ENCODE data around the gene SRPK1. TPM values are rescaled to one million over a fixed set of nuclear protein-coding genes. Genes with fewer than 3 reads are reported as not detected.

The SRPK1 gene
- total RNA-seq, 4 donors from 2014 or later: 14.3 to 76.3 (median 29.4) TPM

DNA sequence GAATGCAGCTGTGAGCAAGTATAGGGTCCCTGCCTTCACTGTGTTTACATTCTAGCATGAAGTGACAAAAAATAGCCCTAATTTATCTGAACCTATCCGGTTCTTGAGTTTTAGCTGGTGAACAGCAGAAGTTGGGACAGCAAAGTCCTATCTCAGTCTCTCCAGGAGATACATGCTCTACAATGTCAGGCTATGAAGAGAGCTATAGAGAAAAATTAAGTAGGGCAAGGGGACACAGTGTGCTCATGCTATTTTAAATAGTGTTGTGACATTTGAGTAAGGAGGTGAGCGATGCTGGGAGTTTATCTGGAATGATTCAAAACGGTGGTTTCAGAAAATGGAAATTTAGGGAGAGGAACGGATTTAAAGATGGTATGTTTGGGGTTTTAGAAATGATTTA is 20.4 kb downstream of the SRPK1 start:
- intact Hi-C loops (cut with DNase I; ENCODE audit: low total_unique reads): no loop called here
- TF ChIP-seq POLR2A (IDR thresholded peaks at IDR 0.05): no peak
- TF ChIP-seq, protein P1, sequence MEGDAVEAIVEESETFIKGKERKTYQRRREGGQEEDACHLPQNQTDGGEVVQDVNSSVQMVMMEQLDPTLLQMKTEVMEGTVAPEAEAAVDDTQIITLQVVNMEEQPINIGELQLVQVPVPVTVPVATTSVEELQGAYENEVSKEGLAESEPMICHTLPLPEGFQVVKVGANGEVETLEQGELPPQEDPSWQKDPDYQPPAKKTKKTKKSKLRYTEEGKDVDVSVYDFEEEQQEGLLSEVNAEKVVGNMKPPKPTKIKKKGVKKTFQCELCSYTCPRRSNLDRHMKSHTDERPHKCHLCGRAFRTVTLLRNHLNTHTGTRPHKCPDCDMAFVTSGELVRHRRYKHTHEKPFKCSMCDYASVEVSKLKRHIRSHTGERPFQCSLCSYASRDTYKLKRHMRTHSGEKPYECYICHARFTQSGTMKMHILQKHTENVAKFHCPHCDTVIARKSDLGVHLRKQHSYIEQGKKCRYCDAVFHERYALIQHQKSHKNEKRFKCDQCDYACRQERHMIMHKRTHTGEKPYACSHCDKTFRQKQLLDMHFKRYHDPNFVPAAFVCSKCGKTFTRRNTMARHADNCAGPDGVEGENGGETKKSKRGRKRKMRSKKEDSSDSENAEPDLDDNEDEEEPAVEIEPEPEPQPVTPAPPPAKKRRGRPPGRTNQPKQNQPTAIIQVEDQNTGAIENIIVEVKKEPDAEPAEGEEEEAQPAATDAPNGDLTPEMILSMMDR (IDR thresholded peaks at IDR 0.05): no peak

DNA sequence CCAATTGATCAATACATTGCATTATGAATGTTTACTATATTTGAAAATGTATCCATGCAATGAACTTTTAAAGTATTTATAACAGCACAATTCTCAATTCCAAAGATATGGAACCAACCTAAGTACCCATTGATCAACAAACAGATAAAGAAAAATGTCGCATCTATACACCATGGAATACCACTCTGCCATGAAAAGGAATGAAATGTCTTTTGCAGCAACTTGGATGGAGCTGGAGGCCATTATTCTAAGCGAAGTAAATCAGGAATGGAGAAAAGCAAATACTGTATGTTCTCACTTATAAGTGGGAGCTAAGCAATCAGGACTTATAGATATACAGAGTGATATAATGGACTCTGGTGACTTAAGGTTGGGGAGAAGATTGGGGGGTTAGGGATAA is 22.9 kb downstream of the SRPK1 start:
- intact Hi-C loops (cut with DNase I; ENCODE audit: low total_unique reads): no loop called here
- no peaks in the 10 kb centered on the region for H3K4me1 ChIP-seq
- no peak for DNase-seq
- no peak overlapping the region for H3K4me3 ChIP-seq
- TF ChIP-seq, protein P1 (IDR thresholded peaks at IDR 0.05): no peak
- TF ChIP-seq POLR2A (IDR thresholded peaks at IDR 0.05): no peak
- H3K9me3 ChIP-seq: no peaks in the 10 kb centered on the region
- H3K36me3 ChIP-seq: no peaks in the 10 kb centered on the region
- H3K27me3 ChIP-seq: no peaks in the 10 kb centered on the region
- no peak overlapping the region for H3K27ac ChIP-seq

More for the DNA sequence above, 20.4 kb downstream of the SRPK1 start:
- no peak overlapping the region for H3K27ac ChIP-seq
- no peaks in the 10 kb centered on the region for H3K9me3 ChIP-seq
- no peaks in the 10 kb centered on the region for H3K36me3 ChIP-seq
- DNase-seq: no peak
- no peaks in the 10 kb centered on the region for H3K27me3 ChIP-seq
- H3K4me3 ChIP-seq: no peak overlapping the region
- no peaks in the 10 kb centered on the region for H3K4me1 ChIP-seq

DNA sequence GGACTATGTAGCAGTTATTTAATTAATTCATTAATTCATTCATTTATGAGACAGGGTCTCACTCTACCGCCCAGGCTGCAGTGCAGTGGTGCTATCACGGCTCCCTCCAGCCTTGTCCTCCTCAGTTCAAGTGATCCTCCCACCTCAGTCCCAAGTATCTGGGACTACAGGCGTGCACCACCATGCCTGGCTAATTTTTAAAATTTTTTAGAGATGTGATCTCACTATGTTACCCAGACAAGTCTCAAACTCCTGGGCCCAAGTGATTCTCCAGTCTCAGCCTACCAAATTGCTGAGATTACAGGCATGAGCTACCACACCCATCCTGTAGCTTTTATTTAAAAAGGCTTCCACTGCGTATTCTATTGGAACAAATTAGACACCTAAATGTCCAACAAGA is 23.4 kb downstream of the SRPK1 start:
- Histone ChIP-seq H3K36me3 (no peaks in the 10 kb centered on the region), H3K27me3 (no peaks in the 10 kb centered on the region), H3K9me3 (no peaks in the 10 kb centered on the region), H3K27ac (no peak overlapping the region), H3K4me3 (no peak overlapping the region), H3K4me1 (no peaks in the 10 kb centered on the region)
- intact Hi-C loops (cut with DNase I; ENCODE audit: low total_unique reads): no loop called here
- no peak for DNase-seq
- TF ChIP-seq, protein P1 (IDR thresholded peaks at IDR 0.05): no peak

- no peak for TF ChIP-seq POLR2A (IDR thresholded peaks at IDR 0.05)
- TF ChIP-seq, protein P1 (IDR thresholded peaks at IDR 0.05): no peak
- intact Hi-C loops (cut with DNase I; ENCODE audit: low total_unique reads): no loop called here
- no peak for DNase-seq
- no peak overlapping the region for H3K4me3 ChIP-seq
- no peaks in the 10 kb centered on the region for H3K4me1 ChIP-seq
- no peaks in the 10 kb centered on the region for H3K27me3 ChIP-seq
- H3K27ac ChIP-seq: no peak overlapping the region
- no peaks in the 10 kb centered on the region for H3K9me3 ChIP-seq
- H3K36me3 ChIP-seq: no peaks in the 10 kb centered on the region
Observed at GRCh38 chr6:35897036-35897435, 23.9 kb downstream of the SRPK1 start.

GRCh38 chr6:35896228-35896627 is 24.7 kb downstream of the SRPK1 start:
- Histone ChIP-seq H3K9me3 (no peaks in the 10 kb centered on the region), H3K27ac (no peak overlapping the region), H3K27me3 (no peaks in the 10 kb centered on the region), H3K4me3 (no peak overlapping the region), H3K4me1 (no peaks in the 10 kb centered on the region), H3K36me3 (no peaks in the 10 kb centered on the region)
- no peak for TF ChIP-seq POLR2A (IDR thresholded peaks at IDR 0.05)
- TF ChIP-seq, protein P1 (IDR thresholded peaks at IDR 0.05): no peak
- no peak for DNase-seq
- intact Hi-C loops (cut with DNase I; ENCODE audit: low total_unique reads): no loop called here

Data from uterus (tissue), 4 donors.